Measurements from ENCODE around the gene MRPL48.
A peak's percentile ranks its signal among the peaks of the same experiment; 100 is the strongest.
"Not testable (repeated sequence)": the region's sequence is repeated elsewhere in the genome, so short reads cannot be mapped to it uniquely, and the experiment has no call there.

Gene MRPL48

DNA sequence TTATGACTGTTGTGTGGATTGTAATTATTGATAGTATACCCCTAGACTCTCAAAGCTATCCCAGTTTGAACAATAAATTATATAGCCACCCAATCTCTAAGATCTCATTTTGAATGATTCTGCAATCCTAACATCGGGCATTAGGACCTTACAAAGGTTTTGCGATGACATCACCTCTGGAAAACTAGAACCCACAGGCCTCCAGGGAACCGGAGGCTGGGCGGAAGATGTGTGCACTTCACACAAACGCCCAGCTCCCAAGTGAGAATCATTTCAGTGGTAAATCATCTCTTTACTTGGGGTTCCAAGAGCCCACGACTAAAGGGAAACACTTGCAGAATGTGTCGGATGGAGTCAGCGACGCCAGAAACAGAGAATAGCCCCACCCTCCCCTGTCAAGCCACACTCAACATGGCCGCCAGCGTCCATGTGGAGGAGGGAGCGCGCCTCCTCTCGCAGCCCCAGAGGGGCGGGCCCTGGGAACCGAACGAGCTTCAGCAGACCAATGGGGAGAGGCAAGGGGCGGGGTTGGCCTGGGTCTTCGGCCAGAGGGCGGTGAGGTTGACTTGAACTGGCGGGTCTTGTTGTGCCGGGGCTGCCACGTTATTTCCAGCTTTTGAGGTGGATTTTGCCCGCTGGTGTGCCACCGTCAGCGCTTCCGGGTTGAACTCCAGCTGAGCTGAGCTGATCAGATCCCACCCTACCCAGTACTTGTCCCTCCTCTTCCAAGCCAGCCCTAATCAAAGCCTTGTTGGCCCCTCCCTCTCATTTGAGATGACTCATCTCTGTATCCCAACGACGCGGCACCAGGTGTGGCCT is 8.4 kb upstream of the MRPL48 start:
- peak; percentile 93 to 96 for DNase-seq (ENCODE audit: low read depth in 1 of 2, low spot score in 1 of 2)

DNA sequence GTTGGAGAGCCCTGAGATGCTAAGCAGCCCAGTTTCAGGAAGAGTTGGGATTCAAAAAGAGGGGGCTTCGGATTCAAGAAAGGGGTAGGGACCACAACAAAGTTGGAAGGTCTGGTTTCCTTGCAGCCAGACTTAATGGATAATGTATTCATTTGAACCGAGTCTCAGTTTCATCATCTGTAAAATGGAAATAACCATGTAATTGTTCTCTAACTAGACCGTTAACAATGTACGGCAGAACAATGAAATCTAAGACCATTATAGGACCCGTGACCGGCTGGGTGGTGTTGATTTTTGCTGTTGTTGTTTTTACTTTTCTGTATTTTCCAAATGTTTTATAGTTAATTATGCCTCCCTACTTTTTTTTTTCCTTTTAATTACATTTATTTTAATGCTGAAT is 6.4 kb upstream of the MRPL48 start:
- DNase-seq (ENCODE audit: low read depth in 1 of 2, low spot score in 1 of 2), result no peak

DNA sequence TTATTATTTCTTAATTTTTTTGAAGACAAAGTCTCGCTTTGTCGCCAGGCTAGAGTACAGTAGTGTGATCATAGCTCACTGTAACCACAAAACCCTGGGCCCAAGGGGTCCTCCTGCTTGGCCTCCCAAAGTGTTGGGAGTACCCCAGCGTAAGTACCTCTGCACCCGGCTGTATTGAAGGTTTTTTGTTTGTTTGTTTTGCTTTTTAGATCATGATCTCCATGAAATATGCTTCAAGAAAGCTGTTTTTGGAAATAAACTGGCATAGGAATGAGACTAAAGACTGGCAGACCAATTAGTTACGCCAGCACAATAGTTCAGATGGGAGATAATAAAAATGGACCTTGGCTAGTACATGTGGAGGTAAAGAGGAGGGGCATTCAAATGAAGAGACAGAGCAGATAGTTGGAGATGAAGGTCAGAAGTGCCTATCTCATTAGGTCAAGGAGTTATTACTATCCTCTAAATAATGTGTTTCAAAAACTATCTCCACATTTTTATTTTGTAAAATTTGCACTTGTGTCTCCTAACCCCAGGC is 4.1 kb upstream of the MRPL48 start:
- DNase-seq (ENCODE audit: low read depth in 1 of 2, low spot score in 1 of 2), result no peak

DNA sequence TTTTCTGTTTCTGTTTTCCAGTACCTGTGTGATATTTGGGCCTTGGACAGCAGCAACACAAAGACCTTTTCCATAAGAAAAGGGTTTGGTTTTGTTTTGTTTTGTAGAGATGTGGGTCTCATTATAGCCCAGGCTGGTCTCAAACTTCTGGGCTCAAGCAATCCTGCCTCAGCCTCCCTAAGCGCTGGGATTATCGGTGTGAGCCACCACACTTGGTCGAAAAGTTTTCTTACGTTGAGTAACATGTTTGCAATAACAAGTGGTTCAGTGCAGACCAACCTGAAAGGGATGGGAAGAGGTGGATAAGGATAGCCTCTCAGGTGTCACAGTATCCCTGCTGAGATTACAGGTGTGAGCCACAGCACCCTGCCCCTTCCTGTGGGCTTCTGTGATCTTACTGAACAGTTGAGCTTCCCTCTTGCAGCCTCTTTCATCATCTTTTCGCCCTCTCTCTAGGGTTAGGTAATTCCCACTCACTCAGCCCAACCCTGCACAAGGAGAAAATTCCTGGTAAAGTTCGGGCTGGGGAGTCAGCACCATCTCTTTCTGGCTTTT is 3.5 kb upstream of the MRPL48 start:
- DNase-seq (ENCODE audit: low read depth in 1 of 2, low spot score in 1 of 2), result no peak

DNA sequence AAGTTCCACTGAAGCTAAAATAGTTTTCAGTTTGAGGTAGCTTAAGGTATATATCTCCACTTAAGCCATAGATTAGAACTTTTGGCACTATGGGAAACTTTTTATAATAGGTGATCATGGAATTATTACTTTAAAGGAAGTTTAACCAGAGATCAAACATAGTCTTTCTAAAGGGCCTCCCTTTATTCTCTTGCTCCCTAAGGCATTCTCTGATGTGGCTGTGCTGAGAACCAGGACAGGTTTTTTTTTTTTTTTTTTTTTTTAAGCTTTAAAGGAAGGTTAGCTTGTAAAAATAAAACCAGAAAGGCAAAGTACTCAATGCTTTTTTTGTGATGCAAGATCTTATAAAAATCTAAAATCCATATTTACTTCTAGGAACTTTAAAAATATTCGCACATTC is 2.9 kb upstream of the MRPL48 start:
- no peak for DNase-seq (ENCODE audit: low read depth in 1 of 2, low spot score in 1 of 2)

DNA sequence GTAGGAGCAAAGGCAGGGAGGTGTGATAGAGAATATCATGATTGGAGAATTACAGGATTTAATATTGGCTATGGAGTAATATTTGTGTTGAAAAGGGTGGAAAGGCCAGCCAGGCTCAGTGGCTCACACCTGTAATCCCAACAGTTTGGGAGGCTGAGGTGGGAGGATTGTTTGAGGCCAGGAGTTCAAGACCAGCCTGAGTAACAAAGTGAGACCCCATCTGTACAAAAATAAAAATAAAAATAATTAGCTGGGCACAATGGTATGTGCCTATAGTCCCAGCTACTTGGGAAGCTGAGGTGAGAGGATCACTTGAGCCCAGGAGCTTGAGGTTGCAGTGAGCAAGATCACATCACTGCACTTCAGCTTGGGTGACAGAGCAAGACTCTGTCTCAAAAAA is 2.2 kb upstream of the MRPL48 start:
- DNase-seq (ENCODE audit: low read depth in 1 of 2, low spot score in 1 of 2), result not testable (repeated sequence)

DNA sequence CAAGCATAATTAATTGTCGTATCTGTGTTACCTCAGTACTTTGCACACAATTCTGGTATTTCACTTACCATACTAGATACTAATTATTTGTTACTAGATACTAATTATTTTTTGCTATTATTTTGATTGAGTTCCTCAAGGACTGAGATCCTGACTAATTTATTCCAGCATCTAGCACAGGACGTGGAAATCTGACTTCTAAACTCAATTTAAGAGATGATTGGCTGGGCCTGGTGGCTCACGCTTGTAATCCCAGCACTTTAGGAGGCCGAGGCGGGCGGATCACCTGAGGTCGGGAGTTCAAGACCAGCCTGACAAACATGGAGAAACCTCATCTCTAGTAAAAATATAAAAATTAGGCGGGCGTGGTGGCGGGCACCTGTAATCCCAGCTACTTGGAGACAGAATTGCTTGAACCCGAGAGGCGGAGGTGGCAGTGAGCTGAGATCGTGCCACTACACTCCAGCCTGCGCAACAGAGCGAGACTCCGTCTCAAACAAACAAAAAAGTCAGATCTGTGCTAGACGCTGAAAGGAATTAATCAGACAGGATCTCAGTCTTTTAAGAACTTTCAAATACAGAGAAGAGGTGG is 527 bp upstream of the MRPL48 start:
- no peak for DNase-seq (ENCODE audit: low read depth in 1 of 2, low spot score in 1 of 2)

DNA sequence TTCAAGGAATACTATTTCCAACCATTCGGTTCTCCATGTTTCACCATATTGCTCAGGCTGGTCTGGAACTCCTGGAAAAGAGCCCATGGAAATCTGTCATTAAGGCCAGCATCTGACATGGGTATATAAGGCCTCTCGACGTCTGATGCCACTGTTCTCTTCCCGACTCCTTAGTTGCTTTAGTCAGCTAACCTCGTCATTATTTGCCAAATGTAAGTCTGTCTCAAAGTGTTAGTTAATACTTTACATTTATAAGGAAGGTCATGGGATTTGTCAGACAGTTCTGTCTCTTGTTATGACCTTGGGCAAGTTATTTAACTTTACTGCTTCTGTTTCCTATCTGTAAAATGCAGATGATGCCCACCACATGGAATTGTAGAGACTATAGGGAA is 1.6 kb downstream of the MRPL48 start:
- DNase-seq (ENCODE audit: low read depth in 1 of 2, low spot score in 1 of 2), result no peak

DNA sequence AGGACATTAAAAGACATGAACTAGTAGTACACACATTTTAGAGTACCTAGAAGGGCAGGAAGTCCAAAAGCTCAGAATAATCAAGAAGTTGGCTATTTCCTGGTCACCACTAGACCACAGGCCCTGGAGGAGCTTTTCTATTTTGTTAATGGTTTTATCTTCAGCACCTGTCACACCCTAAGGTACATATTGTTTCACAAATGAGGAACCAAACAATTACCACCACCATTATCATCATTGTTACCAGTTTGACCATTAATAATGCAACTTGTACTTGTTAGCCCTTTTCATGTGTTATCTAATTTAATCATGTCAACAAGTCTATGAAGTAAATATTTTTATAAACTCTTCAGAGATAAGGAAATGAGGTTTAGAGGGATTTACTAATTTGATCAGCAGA is 4.9 kb downstream of the MRPL48 start:
- no peak for DNase-seq (ENCODE audit: low read depth in 1 of 2, low spot score in 1 of 2)

DNA sequence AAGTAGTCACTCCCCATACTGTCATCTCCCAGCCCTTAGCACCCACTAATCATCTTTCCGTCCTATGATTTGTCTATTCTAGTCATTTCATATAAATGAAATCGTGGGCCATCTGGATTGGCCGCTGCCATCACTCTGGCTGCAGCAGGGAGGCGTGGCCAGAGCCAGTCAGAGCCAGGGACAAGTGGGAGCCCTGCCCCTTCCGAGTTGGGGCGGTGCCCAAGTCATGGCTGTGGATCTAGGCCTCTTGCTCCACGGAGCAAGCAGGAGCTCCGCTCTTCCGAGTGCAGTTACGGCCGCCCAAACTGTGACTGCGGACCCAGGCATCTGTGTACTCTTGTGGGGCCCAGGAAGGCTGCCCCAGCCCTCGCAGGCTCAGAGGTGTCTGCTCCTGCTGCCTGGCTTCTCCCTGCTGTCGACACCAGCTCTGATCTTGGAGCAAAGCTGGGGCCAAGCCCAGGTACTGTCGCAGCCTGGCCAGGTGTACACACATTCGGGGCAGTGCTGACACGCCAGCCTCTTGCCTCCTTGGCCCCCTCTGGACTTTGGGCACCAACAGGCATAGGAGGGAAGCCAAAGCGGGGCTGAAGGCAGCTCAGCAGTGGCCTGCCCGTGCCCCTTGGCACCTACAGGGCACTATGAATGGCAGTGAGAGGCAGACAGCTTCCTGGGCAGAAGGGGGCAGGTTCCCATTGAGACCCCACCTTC is 8.4 kb downstream of the MRPL48 start:
- DNase-seq (ENCODE audit: low read depth in 1 of 2, low spot score in 1 of 2), result no peak

DNA sequence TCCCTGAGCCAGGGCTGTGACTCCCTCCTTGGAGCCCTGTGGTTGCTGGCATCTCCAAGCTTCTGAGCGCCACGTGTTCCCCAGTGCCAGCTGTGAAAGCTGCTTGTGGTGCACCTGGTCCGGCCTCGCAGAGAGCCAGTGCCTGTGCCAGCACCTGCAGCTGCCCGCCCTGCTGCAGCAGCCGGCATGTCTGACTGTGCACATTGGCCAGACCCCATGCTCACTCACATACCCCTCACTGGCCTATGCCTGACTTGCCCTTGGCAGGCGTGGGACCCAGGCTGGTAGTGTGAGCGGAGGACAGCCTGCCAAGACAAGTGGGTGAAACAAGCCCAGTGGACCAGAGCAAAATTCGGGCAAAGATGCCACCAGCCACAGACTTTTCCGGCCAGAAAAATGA is 9.8 kb downstream of the MRPL48 start:
- DNase-seq (ENCODE audit: low read depth in 1 of 2, low spot score in 1 of 2), result no peak

DNA sequence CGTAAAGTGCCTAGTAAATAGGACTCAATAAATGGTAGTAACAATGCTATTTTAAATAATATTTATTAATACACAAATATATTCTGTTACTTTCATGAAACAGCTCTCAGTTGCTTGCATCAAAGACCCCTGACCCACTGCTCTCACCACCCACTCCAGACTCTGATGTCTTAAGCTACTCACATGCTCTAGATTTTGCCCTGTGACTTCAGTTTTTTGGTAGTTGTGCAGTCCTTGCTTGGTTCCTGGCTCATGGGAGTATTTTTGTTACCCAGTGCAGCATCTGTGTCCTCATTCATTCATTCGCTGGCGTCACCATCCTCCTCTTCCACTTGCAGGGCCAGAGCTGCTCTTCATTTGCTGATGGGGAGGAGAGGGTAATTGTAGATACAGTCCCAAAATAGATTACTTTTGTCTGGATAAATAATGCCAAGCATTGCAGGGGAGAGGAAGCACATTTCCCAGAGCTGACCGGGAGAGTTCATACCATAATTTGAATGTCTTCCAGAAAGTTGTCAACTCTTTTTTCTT is 12.7 kb downstream of the MRPL48 start:
- no peak for DNase-seq (ENCODE audit: low read depth in 1 of 2, low spot score in 1 of 2)

DNA sequence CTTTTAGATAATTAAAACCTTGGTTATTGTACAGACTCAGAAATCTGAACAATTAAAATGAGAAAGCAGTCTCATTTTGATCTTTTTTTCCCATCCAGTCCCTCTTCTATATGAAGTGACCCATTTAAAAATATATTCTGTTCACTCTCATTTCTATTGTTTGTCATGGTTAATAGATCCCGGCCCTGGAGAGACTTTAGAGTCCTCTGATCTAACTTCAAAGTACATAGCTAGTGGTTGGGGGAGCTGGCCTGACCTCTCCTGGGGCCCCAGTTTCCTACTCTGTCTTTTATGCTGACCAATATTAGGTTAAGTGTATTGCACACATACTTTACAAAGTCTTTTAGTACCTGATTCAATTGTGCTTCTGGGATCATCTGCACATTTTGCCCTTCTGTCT is 13.5 kb downstream of the MRPL48 start:
- no peak for DNase-seq (ENCODE audit: low read depth in 1 of 2, low spot score in 1 of 2)

DNA sequence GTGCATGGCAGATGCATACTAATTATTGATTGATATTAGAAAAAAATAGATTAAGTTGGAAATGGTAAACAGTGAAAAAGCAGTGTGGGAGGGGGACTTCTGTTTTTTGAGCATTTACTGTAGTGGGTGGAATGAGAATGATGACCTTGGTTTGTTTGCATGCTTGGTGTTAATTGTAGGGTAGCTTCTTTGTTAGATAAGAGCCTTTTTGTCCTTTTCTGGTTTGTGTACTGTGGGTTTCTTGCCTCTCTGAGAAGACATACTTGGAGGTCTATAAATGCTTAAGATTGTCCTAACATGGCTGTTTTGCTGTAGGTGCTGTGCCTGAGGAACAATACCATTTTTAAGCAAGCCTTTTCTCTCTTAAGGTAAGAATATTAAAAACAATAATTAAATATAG is 17.0 kb downstream of the MRPL48 start:
- no peak for DNase-seq (ENCODE audit: low read depth in 1 of 2, low spot score in 1 of 2)

DNA sequence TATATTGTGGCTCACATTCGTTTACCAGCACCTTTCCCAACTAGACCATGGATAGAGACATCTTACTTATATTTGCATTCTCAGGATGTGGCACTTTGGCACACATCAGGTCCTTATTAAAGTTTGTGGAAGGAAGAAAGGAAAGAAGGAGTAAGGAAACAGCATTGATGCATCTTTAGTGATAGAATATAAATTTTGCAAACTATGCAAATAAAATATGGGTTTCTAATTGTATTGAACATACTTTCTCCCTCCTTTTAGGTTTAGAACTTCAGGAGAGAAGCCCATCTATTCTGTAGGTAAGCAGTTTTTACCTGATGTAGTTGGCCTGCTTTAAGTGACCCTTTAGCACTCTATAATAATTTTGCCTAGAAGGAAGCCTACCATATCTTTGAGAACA is 20.4 kb downstream of the MRPL48 start:
- no peak for DNase-seq (ENCODE audit: low read depth in 1 of 2, low spot score in 1 of 2)

DNA sequence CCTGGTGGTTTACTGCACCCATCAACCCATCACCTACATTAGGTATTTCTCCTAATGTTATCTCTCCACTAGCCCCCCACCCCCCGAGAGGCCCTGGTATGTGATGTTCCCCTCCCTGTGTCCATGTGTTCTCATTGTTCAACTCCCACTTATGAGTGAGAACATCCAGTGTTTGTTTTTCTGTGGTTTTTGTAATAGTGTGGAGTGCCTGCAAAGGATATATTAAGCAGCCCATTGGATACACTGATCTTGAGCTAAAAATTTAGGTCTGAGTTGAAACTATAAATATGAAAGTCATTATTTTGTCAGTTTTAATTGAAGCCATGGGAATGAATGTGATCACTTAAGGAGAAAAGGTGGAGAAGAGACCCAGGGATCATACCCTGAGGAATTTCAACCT is 23.0 kb downstream of the MRPL48 start:
- DNase-seq (ENCODE audit: low read depth in 1 of 2, low spot score in 1 of 2), result no peak

DNA sequence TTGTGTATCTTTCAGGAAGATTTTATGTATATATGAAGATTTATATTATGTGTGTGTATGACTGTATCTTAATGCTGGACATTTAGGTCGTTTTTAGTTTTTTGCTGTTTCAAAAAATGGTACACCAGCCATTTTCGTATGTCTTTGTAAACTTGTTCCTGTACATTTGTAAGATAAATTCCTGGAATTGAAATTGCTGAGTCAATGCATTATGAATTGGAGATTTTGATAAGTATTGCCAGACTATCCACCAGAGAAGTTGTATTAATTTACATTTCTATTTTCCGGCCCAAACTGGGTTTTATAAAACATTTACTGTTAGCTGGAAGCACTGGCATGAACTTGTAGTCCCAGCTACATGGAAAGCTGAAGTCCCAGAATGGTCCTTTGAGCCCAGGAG is 24.6 kb downstream of the MRPL48 start:
- DNase-seq (ENCODE audit: low read depth in 1 of 2, low spot score in 1 of 2), result no peak

DNA sequence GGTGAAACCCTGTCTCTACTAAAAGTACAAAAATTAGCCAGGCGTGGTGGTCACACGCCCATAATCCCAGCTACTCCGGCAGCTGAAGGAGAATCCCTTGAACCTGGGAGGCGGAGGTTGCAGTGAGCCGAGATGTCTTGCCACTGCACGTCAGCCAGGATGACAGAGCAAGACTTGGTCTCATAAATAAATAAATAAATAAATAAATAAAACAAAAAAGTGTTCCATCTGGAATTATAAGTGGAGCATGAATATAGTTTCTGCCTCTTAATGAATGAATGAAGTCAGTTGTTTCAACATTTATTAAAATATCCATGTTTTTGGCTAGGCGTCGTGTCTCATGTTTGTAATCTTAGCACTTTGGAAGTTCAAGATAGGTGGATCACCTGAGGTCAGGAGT is 27.1 kb downstream of the MRPL48 start:
- no peak for DNase-seq (ENCODE audit: low read depth in 1 of 2, low spot score in 1 of 2)

DNA sequence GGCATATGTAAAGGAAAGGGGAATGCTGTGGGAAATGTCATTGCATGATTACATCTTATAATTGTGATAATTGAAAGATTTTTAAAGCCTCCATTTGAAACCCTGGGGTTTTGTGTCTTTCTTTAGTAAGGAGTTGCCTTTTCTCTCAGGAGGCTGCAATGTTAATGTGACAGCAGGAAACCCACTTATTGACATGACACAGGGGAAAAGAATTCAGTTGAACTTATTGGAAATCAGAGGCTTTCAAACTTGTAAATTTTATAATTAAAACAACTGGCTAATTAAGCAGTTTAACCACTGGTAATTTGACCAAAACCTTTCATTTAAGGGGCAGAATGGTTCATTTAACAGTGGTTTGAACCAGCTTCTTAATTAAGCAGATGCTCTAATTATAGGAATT is 31.2 kb downstream of the MRPL48 start:
- DNase-seq (ENCODE audit: low read depth in 1 of 2, low spot score in 1 of 2), result no peak

DNA sequence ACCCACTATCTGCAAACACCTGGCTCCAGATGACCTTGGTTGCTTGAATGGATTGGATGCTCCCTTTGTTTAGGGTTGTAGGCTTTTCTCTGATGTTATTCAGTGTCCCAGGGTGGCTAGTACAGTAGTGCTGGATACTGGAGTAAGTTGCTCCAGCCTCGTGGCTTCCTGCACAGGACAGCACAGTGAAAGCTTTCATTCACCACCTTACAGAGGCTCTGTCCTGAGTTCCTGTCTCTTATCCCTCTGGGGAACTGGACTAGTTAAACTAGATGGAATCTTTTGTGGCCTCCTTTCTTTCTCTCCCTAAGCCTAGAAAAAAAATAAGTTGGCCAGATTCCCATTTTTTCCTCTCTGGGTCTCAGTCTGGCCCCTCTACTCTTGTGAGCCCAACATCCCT is 42.6 kb downstream of the MRPL48 start:
- DNase-seq (ENCODE audit: low read depth in 1 of 2, low spot score in 1 of 2), result no peak

DNA sequence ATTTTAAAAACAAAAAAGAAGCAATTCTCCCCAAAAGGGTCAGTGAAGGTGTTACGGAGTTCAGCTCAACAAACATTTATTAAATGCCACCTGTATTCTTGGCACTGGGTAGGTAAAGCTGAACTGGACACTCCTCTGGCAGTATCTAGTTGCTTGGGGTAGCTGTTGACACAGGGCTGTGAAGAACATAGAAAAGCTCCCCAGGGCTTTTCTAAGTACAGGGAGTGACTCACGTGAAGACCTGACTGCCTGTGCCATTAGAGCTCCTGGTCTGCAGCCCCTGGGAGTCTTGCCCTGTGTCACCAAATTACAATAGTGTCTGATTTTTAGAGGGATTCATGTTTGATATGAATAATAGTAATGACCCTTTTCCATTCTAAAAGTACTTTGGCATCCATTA is 45.4 kb downstream of the MRPL48 start:
- no peak for DNase-seq (ENCODE audit: low read depth in 1 of 2, low spot score in 1 of 2)

Measured in activated T-helper 1 cell treated with anti-CD3 and anti-CD28 coated beads, Interleukin-2, amount 50 U/mL, for 16 hours (primary cell).